HS-27A (cell line): ENCODE measurements around the gene DCAF4.
"Not testable (repeated sequence)": the region's sequence is repeated elsewhere in the genome, so short reads cannot be mapped to it uniquely, and the experiment has no call there.

Source experiments
- DNase-seq: peaks from one replicate; pipeline ENCODE4 v3.0.0-alpha.2; 2012; ENCODE audit warnings: low read depth, missing footprints

The DCAF4 gene

GRCh38 chr14:72970824-72971434, 44.7 kb downstream of the DCAF4 start:
- DNase-seq: no peak

- no peak for DNase-seq
These were observed 48.4 kb downstream of the DCAF4 start for GRCh38 chr14:72974661-72975060.

- DNase-seq: no peak
These were observed 49.5 kb downstream of the DCAF4 start for GRCh38 chr14:72975770-72976169.

- no peak for DNase-seq
These were observed 52.6 kb downstream of the DCAF4 start for GRCh38 chr14:72978856-72979255.

- DNase-seq: no peak
These were observed 54.6 kb downstream of the DCAF4 start for GRCh38 chr14:72980863-72981262.

GRCh38 chr14:72982146-72982708, 56.0 kb downstream of the DCAF4 start:
- no peak for DNase-seq

GRCh38 chr14:72986214-72986613, 60.0 kb downstream of the DCAF4 start:
- no peak for DNase-seq

- DNase-seq: no peak
These were observed 60.6 kb downstream of the DCAF4 start for GRCh38 chr14:72986857-72987256.

GRCh38 chr14:72990171-72990570, 63.9 kb downstream of the DCAF4 start:
- DNase-seq: no peak

GRCh38 chr14:72996916-72997315, 70.7 kb downstream of the DCAF4 start:
- DNase-seq: no peak

- DNase-seq: no peak
These were observed 72.1 kb downstream of the DCAF4 start for GRCh38 chr14:72998252-72998903.

- DNase-seq: no peak
These were observed 73.1 kb downstream of the DCAF4 start for GRCh38 chr14:72999316-72999715.

- no peak for DNase-seq
These were observed 73.8 kb downstream of the DCAF4 start for GRCh38 chr14:73000073-73000472.

- no peak for DNase-seq
These were observed 77.4 kb downstream of the DCAF4 start for GRCh38 chr14:73003681-73004080.

GRCh38 chr14:73004641-73005040, 78.4 kb downstream of the DCAF4 start:
- DNase-seq: not testable (repeated sequence)

- DNase-seq: no peak
These were observed 81.6 kb downstream of the DCAF4 start for GRCh38 chr14:73007835-73008234.

- no peak for DNase-seq
These were observed 82.2 kb downstream of the DCAF4 start for GRCh38 chr14:73008501-73008900.
